BJ (cell line): ENCODE results near the gene DACH1. TPM values are rescaled to one million over a fixed set of nuclear protein-coding genes. Genes with fewer than 3 reads are reported as not detected.

Experiments
- CTCF ChIA-PET: fragments of 350-600 bp; formaldehyde crosslinking; extraction: SDS; loops from one replicate; lab custom pipeline; 2021; ENCODE audit warnings: antibody characterized with exemption, inconsistent platforms; lab: Yijun Ruan, JAX
- POLR2A ChIA-PET: fragments of 300-600 bp; sonication (Branson Sonifier 250); formaldehyde crosslinking; extraction: SDS; loops from one replicate; lab custom pipeline; 2021; ENCODE audit warnings: antibody characterized with exemption; lab: Charles Lee
- DNase-seq: peaks from one replicate; pipeline ENCODE4 v3.0.0-alpha.2; 2011; ENCODE audit warnings: low read depth
- H3K27me3 ChIP-seq: 2 replicates; pipeline ENCODE4 v1.6.0; 2011; ENCODE audit warnings: low read length; ENCODE audit not compliant: control insufficient read depth, insufficient read depth
- H3K36me3 ChIP-seq: 2 replicates; pipeline ENCODE4 v1.5.1; 2011; ENCODE audit warnings: low read length; ENCODE audit not compliant: control insufficient read depth, insufficient read depth
- H3K4me3 ChIP-seq: 2 replicates; pipeline ENCODE4 v1.5.1; 2011; ENCODE audit warnings: low read depth, mild to moderate bottlenecking, control low read depth, low read length
- polyA plus RNA-seq: library from polyadenylated mRNA; depleted of rRNA; stranded (reverse); fragments of >200 nt; gene quantifications from 2 replicates; pipeline ENCODE4 v1.2.3, GENCODE V29; 2011
- TF ChIP-seq, protein P1 (sequence below): IDR thresholded peaks from 2 replicates; pipeline ENCODE4 v1.5.1; 2011; ENCODE audit warnings: low read depth, mild to moderate bottlenecking, control low read depth, inconsistent platforms, low read length, moderate library complexity; ENCODE audit not compliant: insufficient read depth

The DACH1 gene
- polyA plus RNA-seq, 1 experiment, result 0.01 TPM

DNA sequence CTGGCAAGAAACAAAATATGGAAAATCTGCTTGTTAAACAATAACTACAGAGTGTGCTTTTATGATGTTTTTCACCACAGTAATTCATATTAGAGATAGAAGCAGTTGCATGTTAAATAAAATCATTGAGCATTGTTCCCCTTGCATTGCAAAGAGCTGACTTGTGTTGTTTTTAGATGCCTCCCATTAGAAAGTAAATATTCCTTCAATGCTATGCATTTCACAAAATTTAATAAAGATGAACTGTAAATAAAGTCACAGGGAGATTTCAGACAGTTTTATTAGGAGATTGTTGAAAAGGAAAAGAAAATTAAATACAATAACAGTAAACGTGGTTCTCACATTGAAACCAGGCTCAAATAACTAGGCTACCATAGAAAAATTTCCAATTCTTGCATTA, 429.3 kb downstream of the DACH1 start:
- TF ChIP-seq, protein P1, sequence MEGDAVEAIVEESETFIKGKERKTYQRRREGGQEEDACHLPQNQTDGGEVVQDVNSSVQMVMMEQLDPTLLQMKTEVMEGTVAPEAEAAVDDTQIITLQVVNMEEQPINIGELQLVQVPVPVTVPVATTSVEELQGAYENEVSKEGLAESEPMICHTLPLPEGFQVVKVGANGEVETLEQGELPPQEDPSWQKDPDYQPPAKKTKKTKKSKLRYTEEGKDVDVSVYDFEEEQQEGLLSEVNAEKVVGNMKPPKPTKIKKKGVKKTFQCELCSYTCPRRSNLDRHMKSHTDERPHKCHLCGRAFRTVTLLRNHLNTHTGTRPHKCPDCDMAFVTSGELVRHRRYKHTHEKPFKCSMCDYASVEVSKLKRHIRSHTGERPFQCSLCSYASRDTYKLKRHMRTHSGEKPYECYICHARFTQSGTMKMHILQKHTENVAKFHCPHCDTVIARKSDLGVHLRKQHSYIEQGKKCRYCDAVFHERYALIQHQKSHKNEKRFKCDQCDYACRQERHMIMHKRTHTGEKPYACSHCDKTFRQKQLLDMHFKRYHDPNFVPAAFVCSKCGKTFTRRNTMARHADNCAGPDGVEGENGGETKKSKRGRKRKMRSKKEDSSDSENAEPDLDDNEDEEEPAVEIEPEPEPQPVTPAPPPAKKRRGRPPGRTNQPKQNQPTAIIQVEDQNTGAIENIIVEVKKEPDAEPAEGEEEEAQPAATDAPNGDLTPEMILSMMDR, result no peak
- ChIA-PET POLR2A (no interaction called here), CTCF (no interaction called here)
- DNase-seq, result no peak
- Histone ChIP-seq H3K27me3 (no peaks in the 10 kb centered on the region), H3K36me3 (no peaks in the 10 kb centered on the region), H3K4me3 (no peak overlapping the region)

DNA sequence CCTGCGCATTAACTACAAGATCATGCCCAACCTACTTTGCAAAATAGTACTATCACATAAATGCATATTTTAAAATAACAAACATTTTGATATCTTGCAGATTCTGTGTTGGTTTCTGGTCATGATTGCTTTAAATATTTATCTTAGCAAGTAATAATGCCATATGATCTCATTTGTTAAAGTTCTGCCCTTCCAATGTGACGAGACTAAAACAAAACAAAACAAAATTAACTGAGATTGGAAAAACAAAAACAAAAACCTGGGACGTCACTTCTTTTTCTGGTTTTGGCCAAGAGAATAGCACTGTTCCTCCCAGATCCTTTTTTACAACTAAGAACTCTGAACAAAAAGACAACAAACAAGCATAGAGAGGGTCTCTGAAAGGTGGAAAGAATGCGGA, 436.3 kb downstream of the DACH1 start:
- TF ChIP-seq, protein P1, result no peak
- no peaks in the 10 kb centered on the region for H3K36me3 ChIP-seq
- no peaks in the 10 kb centered on the region for H3K27me3 ChIP-seq
- H3K4me3 ChIP-seq, result no peak overlapping the region
- CTCF ChIA-PET, result no interaction called here
- POLR2A ChIA-PET, result no interaction called here
- DNase-seq, result no peak

DNA sequence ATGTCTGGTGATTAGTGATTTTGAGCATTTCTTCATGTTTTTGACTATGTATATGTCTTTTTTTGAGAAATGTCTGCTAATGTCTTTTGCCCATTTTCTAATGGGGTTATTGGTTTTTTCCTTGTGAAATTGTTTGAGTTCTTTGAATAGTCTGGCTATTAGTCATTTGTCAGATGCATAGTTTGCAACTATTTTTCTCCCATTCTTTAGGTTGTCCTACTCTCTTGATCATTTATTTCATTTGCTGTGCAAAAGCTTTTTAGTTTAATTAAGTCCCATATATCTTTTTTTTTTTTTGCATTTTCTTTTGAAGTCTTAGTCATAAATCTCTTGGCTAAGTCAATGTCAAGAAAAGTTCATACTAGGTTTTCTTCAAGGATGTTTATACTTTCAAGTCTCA, 449.8 kb downstream of the DACH1 start:
- ChIA-PET POLR2A (no interaction called here), CTCF (no interaction called here)
- TF ChIP-seq, protein P1, result no peak
- Histone ChIP-seq H3K4me3 (no peak overlapping the region), H3K27me3 (no peaks in the 10 kb centered on the region), H3K36me3 (no peaks in the 10 kb centered on the region)
- DNase-seq, result no peak

DNA sequence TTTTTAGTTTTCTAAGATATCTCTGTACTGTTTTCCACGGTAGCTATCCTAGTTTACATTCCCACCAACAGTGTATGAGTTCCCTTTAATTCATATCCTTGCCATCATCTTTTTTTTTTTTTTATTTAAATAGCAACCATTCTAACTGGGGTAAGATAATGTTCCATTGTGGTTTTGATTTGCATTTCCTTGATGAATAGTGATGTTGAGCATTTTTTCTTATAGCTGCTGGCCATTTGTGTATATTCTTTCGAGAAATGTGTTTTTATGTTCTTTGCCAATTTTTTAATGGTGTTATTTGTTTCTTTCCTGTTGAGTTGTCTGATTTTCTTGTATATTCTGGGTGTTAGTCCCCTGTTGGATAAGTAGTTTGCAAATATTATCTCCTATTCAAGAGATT, 454.8 kb downstream of the DACH1 start:
- no peaks in the 10 kb centered on the region for H3K27me3 ChIP-seq
- H3K4me3 ChIP-seq, result no peak overlapping the region
- TF ChIP-seq, protein P1, result no peak
- POLR2A ChIA-PET, result no interaction called here
- CTCF ChIA-PET, result no interaction called here
- no peaks in the 10 kb centered on the region for H3K36me3 ChIP-seq
- no peak for DNase-seq

DNA sequence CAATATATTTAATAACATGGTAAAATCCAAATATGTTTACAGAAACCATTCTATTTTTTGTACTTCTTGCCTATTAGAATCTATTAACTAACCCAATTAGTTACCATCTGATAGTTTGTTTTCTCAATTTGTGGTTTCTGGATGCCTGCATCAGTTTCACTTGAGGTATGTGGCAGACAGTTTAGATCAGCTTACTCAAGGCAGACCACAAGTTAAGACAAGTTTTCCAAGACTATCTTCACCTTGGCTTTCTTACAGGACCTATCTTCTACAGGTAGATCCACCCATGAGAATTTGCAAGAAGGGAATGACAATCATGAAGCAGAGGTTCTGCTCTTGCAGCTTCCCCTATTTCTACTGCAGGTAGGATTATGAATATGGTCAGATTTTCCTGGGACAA, 458.6 kb downstream of the DACH1 start:
- POLR2A ChIA-PET, result no interaction called here
- TF ChIP-seq, protein P1, result no peak

More for the DNA sequence above, 458.6 kb downstream of the DACH1 start:
- Histone ChIP-seq H3K36me3 (no peaks in the 10 kb centered on the region), H3K27me3 (no peaks in the 10 kb centered on the region), H3K4me3 (no peak overlapping the region)
- no peak for DNase-seq
- CTCF ChIA-PET, result no interaction called here
